ENCODE results near the gene MAD2L1BP.
"Not testable (repeated sequence)": the region's sequence is repeated elsewhere in the genome, so short reads cannot be mapped to it uniquely, and the experiment has no call there.

MAD2L1BP gene

GRCh38 chr6:43635387-43636307 is at the start of gene MAD2L1BP:
TSS of gene MAD2L1BP (plus strand) at chr6:43635840. CDS start at chr6:43635876, 36 bp downstream.
- peak; percentile 82 for DNase-seq

- no peak for DNase-seq
These were observed 47.4 kb upstream of the MAD2L1BP start for GRCh38 chr6:43588194-43588593.

- DNase-seq: not testable (repeated sequence)
These were observed 46.1 kb upstream of the MAD2L1BP start for GRCh38 chr6:43589564-43589963.

GRCh38 chr6:43593938-43594337 is 41.7 kb upstream of the MAD2L1BP start:
- DNase-seq: no peak

GRCh38 chr6:43600595-43600994 is 35.0 kb upstream of the MAD2L1BP start:
- DNase-seq: no peak

GRCh38 chr6:43604174-43604573 is 31.5 kb upstream of the MAD2L1BP start:
- no peak for DNase-seq

DNA sequence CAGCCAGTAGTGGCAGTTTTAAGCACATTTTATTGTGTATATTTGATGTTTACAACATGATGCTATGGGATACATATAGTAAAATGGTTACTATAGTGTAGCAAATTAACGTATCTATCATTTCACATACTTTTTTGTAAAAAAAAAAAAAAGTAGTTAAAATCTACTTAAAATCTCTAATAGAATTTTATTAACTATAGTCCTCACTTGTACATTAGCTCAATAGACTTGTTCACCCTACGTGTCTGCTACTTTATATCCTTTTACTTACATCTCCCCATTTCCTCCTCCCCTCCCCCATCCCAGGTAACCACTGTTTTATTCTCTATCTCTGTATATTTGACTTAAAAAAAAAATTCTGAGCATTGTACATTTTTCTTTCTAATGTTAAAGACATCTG is 29.6 kb upstream of the MAD2L1BP start:
- DNase-seq: no peak

DNA sequence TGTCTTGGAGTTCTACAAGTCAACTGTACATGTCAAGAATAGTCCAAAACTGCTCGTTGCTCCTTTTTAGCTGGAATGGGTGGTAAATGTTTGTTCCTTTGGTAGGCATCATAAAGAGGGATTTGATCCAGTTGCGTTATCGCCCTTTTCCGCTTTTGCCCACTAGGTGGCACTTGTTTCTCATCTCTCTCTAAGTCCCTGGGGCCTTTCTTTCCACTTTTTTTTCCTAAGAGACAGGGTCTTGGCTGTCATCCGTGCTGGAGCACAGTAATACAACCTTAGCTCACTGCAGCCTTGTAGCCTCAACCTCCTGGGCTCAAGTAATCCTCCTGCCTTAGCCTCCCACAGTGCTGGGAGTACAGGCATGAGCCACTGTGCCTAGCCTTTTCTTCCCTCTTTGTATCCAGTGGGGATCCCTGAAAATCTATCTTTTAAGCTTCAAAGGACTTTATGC is 27.3 kb upstream of the MAD2L1BP start:
- peak; percentile 67 for DNase-seq

GRCh38 chr6:43608807-43609206 is 26.8 kb upstream of the MAD2L1BP start:
- peak; percentile 58 for DNase-seq

DNA sequence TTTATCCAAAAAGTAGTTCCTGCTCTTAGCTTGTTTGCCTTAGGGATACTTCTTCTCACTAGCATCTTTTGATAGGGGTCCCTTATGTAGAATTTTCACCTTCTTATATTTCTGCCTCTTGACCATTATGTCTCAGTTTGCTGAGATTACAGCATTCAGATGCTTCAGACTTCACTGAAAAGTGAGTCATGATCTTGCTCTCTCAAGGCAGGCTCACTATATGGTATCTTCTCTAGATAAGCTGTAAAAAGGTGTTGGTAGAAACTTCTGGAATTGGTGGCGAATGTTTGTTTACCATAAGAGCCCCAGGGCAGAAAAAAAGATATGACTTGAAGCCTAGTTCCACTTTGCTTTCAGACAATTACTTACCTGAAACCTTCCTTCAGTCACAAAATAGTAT is 26.2 kb upstream of the MAD2L1BP start:
- DNase-seq: no peak

- DNase-seq: no peak
These were observed 25.2 kb upstream of the MAD2L1BP start for GRCh38 chr6:43610431-43610830.

DNA sequence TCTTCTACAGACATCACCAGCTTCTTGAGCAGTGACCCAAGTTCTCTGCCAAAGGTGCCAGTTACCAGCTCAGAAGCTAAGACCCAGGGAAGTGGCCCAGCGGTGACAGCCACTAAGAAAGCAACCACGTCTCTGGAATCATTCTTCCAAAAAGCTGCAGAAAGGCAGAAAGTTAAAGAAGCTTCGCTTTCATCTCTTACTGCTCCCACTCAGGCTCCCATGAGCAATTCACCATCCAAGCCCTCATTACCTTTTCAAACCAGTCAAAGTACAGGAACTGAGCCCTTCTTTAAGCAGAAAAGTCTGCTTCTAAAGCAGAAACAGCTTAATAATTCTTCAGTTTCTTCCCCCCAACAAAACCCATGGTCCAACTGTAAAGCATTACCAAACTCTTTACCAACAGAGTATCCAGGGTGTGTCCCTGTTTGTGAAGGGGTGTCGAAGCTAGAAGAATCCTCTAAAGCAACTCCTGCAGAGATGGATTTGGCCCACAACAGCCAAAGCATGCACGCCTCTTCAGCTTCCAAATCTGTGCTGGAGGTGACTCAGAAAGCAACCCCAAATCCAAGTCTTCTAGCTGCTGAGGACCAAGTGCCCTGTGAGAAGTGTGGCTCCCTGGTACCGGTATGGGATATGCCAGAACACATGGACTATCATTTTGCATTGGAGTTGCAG is 21.8 kb upstream of the MAD2L1BP start:
- DNase-seq: no peak

DNA sequence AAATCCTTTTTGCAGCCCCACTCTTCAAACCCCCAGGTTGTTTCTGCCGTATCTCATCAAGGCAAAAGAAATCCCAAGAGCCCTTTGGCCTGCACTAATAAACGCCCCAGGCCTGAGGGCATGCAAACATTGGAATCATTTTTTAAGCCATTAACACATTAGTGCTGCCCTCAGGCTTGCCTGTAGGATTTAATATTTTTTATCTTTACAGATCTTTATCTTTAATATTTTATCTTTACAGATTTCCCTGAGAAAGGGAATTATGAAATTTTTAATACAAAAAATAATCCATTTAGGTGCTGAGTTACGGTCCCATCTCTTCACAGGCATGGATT is 21.3 kb upstream of the MAD2L1BP start:
- no peak for DNase-seq

DNA sequence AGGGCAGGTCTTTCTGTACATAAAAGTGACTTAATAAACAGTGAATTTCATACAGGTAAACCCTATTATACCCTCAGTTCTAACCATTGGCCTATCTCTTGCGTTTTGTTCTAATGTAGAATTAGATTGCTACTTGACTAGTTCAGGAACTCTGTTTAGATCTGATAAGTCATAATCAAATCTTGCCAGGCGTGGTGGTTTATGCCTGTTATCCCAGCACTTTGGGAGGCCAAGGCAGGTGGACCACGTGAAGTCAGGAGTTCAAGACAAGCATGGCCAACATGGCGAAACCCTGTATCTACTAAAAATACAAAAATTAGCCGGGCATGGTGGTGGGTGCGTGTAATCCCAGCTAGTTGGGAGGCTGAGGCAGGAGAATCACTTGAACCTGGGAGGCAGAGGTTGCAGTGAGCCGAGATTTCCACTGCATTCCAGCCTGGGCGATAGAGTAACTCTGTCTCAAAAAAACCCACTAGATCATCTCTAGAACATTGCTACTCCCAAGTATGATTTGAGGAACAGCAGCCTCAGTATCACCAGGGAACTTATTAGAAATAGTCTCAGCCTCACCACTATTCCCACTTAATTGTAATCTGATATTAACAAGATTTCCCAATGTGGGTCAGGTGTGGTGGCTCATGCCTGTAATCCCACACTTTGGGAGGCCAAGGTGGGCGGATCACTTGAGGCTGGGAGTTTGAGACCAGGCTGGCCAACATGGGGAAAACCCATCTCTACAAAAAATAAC is 18.7 kb upstream of the MAD2L1BP start:
- no peak for DNase-seq

- no peak for DNase-seq
These were observed 14.4 kb upstream of the MAD2L1BP start for GRCh38 chr6:43621078-43621835.

- DNase-seq: no peak
These were observed 13.8 kb upstream of the MAD2L1BP start for GRCh38 chr6:43621836-43622180.

DNA sequence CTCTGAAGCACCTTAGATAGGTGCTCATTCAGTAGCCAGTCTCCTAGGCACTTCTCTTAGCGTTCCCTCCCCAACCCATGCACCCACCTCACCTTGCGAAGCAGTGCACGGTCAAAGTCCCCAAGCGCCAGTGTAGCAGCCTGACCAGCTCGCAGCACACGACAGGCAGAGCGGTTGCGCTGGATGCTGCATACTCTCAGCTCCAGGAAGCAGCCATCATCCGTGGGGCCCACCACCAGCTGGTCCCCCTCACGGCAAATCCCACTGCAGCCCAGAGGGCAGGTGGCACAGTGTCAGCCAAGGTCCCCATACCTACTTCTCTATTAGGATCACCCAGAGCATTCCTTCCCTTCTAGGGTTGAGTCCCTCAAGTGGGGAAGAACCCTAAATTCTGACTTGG is 13.1 kb upstream of the MAD2L1BP start:
- no peak for DNase-seq

- DNase-seq: no peak
These were observed 11.5 kb upstream of the MAD2L1BP start for GRCh38 chr6:43623880-43624785.

GRCh38 chr6:43624786-43625288 is 10.8 kb upstream of the MAD2L1BP start:
- DNase-seq: no peak

GRCh38 chr6:43625393-43625992 is 10.1 kb upstream of the MAD2L1BP start:
- DNase-seq: no peak

Measured in inflammatory macrophage treated with lipopolysaccharide for 4 hours (primary cell).